Measurements from ENCODE around the gene SEPTIN1. TPM values are rescaled to one million over a fixed set of nuclear protein-coding genes. Genes with fewer than 3 reads are reported as not detected.
"Not testable (repeated sequence)": the region's sequence is repeated elsewhere in the genome, so short reads cannot be mapped to it uniquely, and the experiment has no call there.

Gene SEPTIN1
- polyA plus RNA-seq, 10 donors: 0.94 to 9.0 (median 3.0) TPM

DNA sequence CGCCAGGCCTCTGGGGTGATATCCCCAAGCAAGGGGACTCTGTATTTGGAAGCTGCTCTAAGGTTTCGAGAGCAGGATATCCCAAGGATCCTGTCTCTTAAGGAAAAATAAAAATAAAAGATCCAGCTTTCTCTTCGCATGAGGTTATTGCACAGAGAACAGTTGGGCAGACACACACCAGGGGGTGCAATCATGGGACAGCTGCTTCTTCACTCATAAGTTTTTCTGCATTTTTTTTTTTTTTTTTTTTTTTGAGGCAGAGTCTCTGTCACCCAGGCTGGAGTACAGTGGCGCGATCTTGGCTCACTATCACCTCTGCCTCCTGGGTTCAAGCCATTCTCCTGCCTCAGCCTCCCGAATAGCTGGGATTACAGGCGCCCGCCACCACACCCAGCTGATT lies 40.4 kb downstream of the SEPTIN1 start:
- DNase-seq: not testable (repeated sequence)

- no peak for DNase-seq
These were observed 41.7 kb downstream of the SEPTIN1 start for GRCh38 chr16:30340621-30341020.

GRCh38 chr16:30338715-30339114 lies 43.6 kb downstream of the SEPTIN1 start:
- DNase-seq: not testable (repeated sequence)

DNA sequence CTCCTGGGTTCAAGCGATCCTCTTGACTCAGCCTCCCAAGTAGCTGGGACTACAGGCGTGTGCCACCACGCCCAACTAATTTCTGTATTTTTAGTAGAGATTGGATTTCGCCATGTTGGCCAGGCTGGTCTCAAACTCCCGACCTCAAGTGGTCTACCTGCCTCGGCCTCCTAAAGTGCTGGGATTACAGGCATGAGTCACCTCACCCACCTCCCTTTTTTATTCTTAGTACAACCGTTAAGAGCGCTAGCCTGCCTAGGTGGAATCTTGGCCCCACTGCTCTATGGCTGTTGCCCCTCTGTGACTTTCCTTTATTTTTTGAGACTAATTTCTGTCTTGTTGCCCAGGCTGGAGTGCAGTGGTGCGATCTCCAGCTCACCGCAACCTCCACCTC lies 44.4 kb downstream of the SEPTIN1 start:
- not testable (repeated sequence) for DNase-seq

DNA sequence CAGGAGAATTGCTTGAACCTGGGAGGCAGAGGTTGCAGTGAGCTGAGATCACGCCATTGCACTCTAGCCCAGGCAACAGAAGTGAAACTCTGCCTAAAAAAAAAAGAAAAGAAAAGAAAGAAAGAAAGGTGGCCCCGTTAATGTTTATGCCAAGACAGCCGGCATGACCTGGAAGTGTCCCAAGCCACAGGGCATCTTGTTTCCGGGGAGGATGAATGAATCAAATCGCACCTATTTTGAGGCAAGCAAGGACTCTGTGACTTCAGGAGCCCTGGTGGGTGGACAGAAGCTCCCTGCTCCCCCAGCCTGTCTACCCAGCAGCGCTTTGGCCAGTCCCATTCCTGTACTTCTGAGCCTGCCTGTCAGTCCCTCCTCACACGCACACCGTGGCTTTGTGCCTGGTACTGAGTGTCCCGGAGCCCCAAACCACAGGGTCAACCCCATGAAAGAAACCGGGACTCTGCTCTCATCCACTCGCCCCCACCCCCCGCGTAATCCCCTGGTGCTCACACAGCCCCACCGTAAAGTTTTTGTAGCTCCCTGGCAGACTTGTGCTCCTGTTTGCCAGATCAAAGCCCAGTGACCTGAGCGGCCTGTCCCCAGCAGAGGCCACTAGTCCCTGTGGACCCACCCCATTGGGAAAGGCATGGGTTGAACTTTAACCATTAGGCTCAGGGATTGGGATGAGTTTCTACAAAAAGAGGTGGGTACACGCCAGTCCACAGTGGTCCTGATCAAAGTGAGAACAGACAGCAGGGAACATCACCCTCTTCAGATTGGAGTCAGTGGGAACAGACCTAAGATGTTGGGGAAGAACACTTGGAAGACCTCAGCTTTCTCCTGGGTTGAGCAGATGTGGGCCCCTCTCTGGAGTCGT lies 46.5 kb downstream of the SEPTIN1 start:
- no peak for DNase-seq

GRCh38 chr16:30335028-30335597 lies 47.2 kb downstream of the SEPTIN1 start:
- DNase-seq: peak; percentile 67 to 95 (median 69)

DNA sequence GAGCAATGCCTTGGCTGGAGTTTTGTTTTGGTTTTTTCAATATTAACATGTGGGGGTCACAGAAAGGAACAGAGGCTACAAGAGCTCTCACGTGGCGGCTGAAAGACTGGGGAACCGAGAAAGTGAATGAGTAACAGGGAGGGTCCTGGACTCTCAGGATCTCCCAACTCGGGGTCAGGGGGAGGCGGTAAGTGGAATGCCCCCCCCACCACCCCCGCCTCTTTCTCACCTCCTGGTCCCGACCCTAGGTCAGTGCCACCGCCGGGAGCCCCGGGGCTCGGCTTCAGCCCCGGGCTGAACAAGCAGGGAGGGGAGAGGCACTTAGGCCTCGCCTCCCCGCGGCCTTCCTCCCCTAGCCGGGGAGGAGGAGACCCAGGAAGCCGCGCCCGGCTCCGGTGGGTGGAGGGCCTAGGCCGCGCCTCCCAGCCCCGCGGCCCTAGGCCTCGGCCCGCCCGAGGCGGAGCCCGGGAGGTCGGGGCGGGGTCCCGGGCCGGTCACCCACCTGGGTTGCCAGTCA lies 47.8 kb downstream of the SEPTIN1 start:
- peak; percentile 77 to 90 (median 83) for DNase-seq

Other genes starting within 250 kb of the SEPTIN1 start
- gene CORO1A, start 199.0 kb downstream of the SEPTIN1 start, polyA plus RNA-seq (ENCODE audit: insufficient read length in 10 of 10): 10 to 100 TPM; 10.2 to 65.9 (median 16.0) TPM
- 10 to 100 TPM; 14.1 to 35.4 (median 23.4) TPM for gene BOLA2B, start 188.9 kb downstream of the SEPTIN1 start, polyA plus RNA-seq (ENCODE audit: insufficient read length in 10 of 10)
- 10 to 100 TPM; 10.4 to 24.7 (median 15.7) TPM for gene SLX1A, start 188.7 kb downstream of the SEPTIN1 start, polyA plus RNA-seq (ENCODE audit: insufficient read length in 10 of 10)
- 1 to 10 TPM; 1.5 to 6.4 (median 2.9) TPM for gene SULT1A3, start 183.3 kb downstream of the SEPTIN1 start, polyA plus RNA-seq (ENCODE audit: insufficient read length in 10 of 10)
- 10 to 100 TPM in 4 of 10 donors, 1 to 10 TPM in 6; 1.9 to 29.3 (median 4.3) TPM for gene NPIPB13, start 134.1 kb downstream of the SEPTIN1 start, polyA plus RNA-seq (ENCODE audit: insufficient read length in 10 of 10)
- gene CD2BP2, start 27.3 kb downstream of the SEPTIN1 start, polyA plus RNA-seq (ENCODE audit: insufficient read length in 10 of 10): 10 to 100 TPM; 28.4 to 43.0 (median 33.1) TPM
- 10 to 100 TPM; 26.6 to 33.6 (median 29.4) TPM for gene TBC1D10B, start 12.1 kb downstream of the SEPTIN1 start, polyA plus RNA-seq (ENCODE audit: insufficient read length in 10 of 10)
- 1,000 to 10,000 TPM; 4,606 to 8,402 (median 7,909) TPM for gene MYL11, start 7.8 kb downstream of the SEPTIN1 start, polyA plus RNA-seq (ENCODE audit: insufficient read length in 10 of 10)
- 1 to 10 TPM; 4.8 to 8.4 (median 5.9) TPM for gene ZNF48, start 12.9 kb upstream of the SEPTIN1 start, polyA plus RNA-seq (ENCODE audit: insufficient read length in 10 of 10)
- gene ZNF771, start 25.0 kb upstream of the SEPTIN1 start, polyA plus RNA-seq (ENCODE audit: insufficient read length in 10 of 10): 1 to 10 TPM; 3.0 to 7.0 (median 4.0) TPM
- 10 to 100 TPM; 22.9 to 38.5 (median 27.9) TPM for gene DCTPP1, start 47.5 kb upstream of the SEPTIN1 start, polyA plus RNA-seq (ENCODE audit: insufficient read length in 10 of 10)
- gene SEPHS2, start 63.3 kb upstream of the SEPTIN1 start, polyA plus RNA-seq (ENCODE audit: insufficient read length in 10 of 10): 10 to 100 TPM; 14.1 to 22.6 (median 15.9) TPM
- gene ITGAL, start 90.2 kb upstream of the SEPTIN1 start, polyA plus RNA-seq (ENCODE audit: insufficient read length in 10 of 10): 1 to 10 TPM; 1.5 to 8.7 (median 2.7) TPM
- 10 to 100 TPM; 22.7 to 31.9 (median 25.3) TPM for gene ZNF768, start 144.0 kb upstream of the SEPTIN1 start, polyA plus RNA-seq (ENCODE audit: insufficient read length in 10 of 10)
- 1 to 10 TPM; 5.7 to 7.6 (median 6.6) TPM for gene ZNF747, start 152.3 kb upstream of the SEPTIN1 start, polyA plus RNA-seq (ENCODE audit: insufficient read length in 10 of 10)
- gene ZNF764, start 175.8 kb upstream of the SEPTIN1 start, polyA plus RNA-seq (ENCODE audit: insufficient read length in 10 of 10): 1 to 10 TPM; 5.6 to 8.5 (median 6.3) TPM
- gene ZNF688, start 189.2 kb upstream of the SEPTIN1 start, polyA plus RNA-seq (ENCODE audit: insufficient read length in 10 of 10): 10 to 100 TPM in 1 of 10 donors, 1 to 10 TPM in 9; 5.9 to 10.1 (median 8.1) TPM
- 10 to 100 TPM in 8 of 10 donors, 1 to 10 TPM in 2; 8.2 to 16.8 (median 11.7) TPM for gene ZNF785, start 203.1 kb upstream of the SEPTIN1 start, polyA plus RNA-seq (ENCODE audit: insufficient read length in 10 of 10)
- gene ZNF689, start 227.8 kb upstream of the SEPTIN1 start, polyA plus RNA-seq (ENCODE audit: insufficient read length in 10 of 10): 1 to 10 TPM; 6.4 to 8.8 (median 7.5) TPM

All from muscle of back (tissue), 11 donors.